T-helper 1 cell (primary cell): ENCODE measurements around the gene MAPK8.
"Not testable (repeated sequence)": the region's sequence is repeated elsewhere in the genome, so short reads cannot be mapped to it uniquely, and the experiment has no call there.

Source experiments
- DNase-seq, 5 donors: peaks; one replicate each; pipeline ENCODE4 v3.0.0-alpha.2; 2012 to 2020
- total RNA-seq, 4 donors: gene quantifications; one replicate each; lab custom pipeline; 2026; lab: John Stamatoyannopoulos, UW

The MAPK8 gene
- total RNA-seq, result 37.7 to 47.7 (median 42.9) reads per million in 4 donors

GRCh38 chr10:48306265-48306869, at the start of gene MAPK8:
TSS of gene MAPK8 (plus strand) at chr10:48306677. CDS start at chr10:48401661, 94,984 bp downstream.
- peak; percentile 89 to 92 (median 90) for DNase-seq

- no peak for DNase-seq
These were observed 49.0 kb upstream of the MAPK8 start for GRCh38 chr10:48257407-48257961.

- no peak for DNase-seq
These were observed 48.4 kb upstream of the MAPK8 start for GRCh38 chr10:48258105-48258504.

GRCh38 chr10:48266528-48266927, 39.9 kb upstream of the MAPK8 start:
- DNase-seq, result no peak

GRCh38 chr10:48271047-48271730, 35.3 kb upstream of the MAPK8 start:
- no peak for DNase-seq

- no peak for DNase-seq
These were observed 33.8 kb upstream of the MAPK8 start for GRCh38 chr10:48272682-48273081.

- no peak for DNase-seq
These were observed 32.7 kb upstream of the MAPK8 start for GRCh38 chr10:48273741-48274140.

GRCh38 chr10:48274636-48275035, 31.8 kb upstream of the MAPK8 start, which contains the start of gene FRMPD2:
TSS of gene FRMPD2 (minus strand) at chr10:48274696. CDS start at chr10:48274567, 129 bp downstream.
- no peak for DNase-seq

GRCh38 chr10:48277093-48277492, 29.4 kb upstream of the MAPK8 start:
- no peak for DNase-seq

- DNase-seq, result peak in 1 of 5 donors; percentile 4
These were observed 27.3 kb upstream of the MAPK8 start for GRCh38 chr10:48279081-48279751.

- DNase-seq, result not testable (repeated sequence)
These were observed 24.8 kb upstream of the MAPK8 start for GRCh38 chr10:48281697-48282096.

- DNase-seq, result no peak
These were observed 23.6 kb upstream of the MAPK8 start for GRCh38 chr10:48282829-48283228.

- DNase-seq, result no peak
These were observed 22.4 kb upstream of the MAPK8 start for GRCh38 chr10:48284002-48284546.

GRCh38 chr10:48284811-48285210, 21.7 kb upstream of the MAPK8 start:
- no peak for DNase-seq

GRCh38 chr10:48285710-48286109, 20.8 kb upstream of the MAPK8 start:
- no peak for DNase-seq

- DNase-seq, result no peak
These were observed 20.1 kb upstream of the MAPK8 start for GRCh38 chr10:48286356-48286755.

- DNase-seq, result peak in 1 of 5 donors; percentile 43
These were observed 18.8 kb upstream of the MAPK8 start for GRCh38 chr10:48287417-48288391.

GRCh38 chr10:48288661-48289060, 17.8 kb upstream of the MAPK8 start:
- no peak for DNase-seq

GRCh38 chr10:48289501-48290238, 16.8 kb upstream of the MAPK8 start:
- peak in 3 of 5 donors; percentile 9 to 32 (median 13) for DNase-seq

- no peak for DNase-seq
These were observed 16.2 kb upstream of the MAPK8 start for GRCh38 chr10:48290286-48290685.

GRCh38 chr10:48291190-48291589, 15.3 kb upstream of the MAPK8 start:
- DNase-seq, result no peak
